Breast epithelium (tissue), 4 donors: ENCODE data around the gene CPTP. TPM values are rescaled to one million over a fixed set of nuclear protein-coding genes. Genes with fewer than 3 reads are reported as not detected.

Experiments
- DNase-seq, 2 donors: peaks; one replicate each; pipeline ENCODE4 v3.0.0-alpha.2; 2019; ENCODE audit warnings: low spot score in 2 of 2
- H3K27ac ChIP-seq, 2 donors: fragments of 200-600 bp; sonication (generic) in 1 of 2; one replicate each; pipeline ENCODE4 v1.5.1; 2016 to 2019; ENCODE audit warnings: mild to moderate bottlenecking in 1 of 2
- H3K27me3 ChIP-seq, 2 donors: fragments of 200-600 bp; sonication (generic) in 1 of 2; one replicate each; pipeline versions ENCODE4 v1.5.1 to v1.6.0; 2017 to 2019; ENCODE audit warnings: control low read depth in 1 of 2, mild to moderate bottlenecking in 1 of 2
- H3K36me3 ChIP-seq: fragments of 200-600 bp; one replicate; pipeline ENCODE4 v1.5.1; 2019
- H3K4me1 ChIP-seq, 2 donors: fragments of 200-600 bp; sonication (generic); one replicate each; pipeline ENCODE4 v1.5.1; 2016 to 2019; ENCODE audit warnings: control low read depth in 1 of 2
- H3K4me3 ChIP-seq, 3 donors: fragments of 200-600 bp; sonication (generic); 1 replicate in 2 of 3; 2 replicates in 1 of 3; pipeline ENCODE4 v1.5.1; 2016 to 2019; ENCODE audit warnings: mild to moderate bottlenecking in 3 of 3, moderate library complexity in 2 of 3
- H3K9me3 ChIP-seq, 2 donors: fragments of 200-600 bp; sonication (generic) in 1 of 2; one replicate each; pipeline ENCODE4 v1.5.1; 2016 to 2019; ENCODE audit warnings: control low read depth in 1 of 2
- POLR2A ChIP-seq: fragments of 450-650 bp; IDR thresholded peaks from one replicate; pipeline ENCODE4 v1.6.1; 2016; ENCODE audit warnings: antibody characterized with exemption, mild to moderate bottlenecking, moderate library complexity
- POLR2AphosphoS5 ChIP-seq, 3 donors: sonication (generic); formaldehyde crosslinking; IDR thresholded peaks; one replicate each; pipeline ENCODE4 v1.6.1; 2017; ENCODE audit warnings: antibody characterized with exemption in 3 of 3
- intact Hi-C: fragments of 100-400 bp; cut with DNase I; formaldehyde crosslinking; loops from one replicate; pipeline ENCODE4 v1.15.1; 2023; ENCODE audit warnings: low total_unique reads
- total RNA-seq, 3 donors: library from RNA; depleted of rRNA; stranded (reverse); fragments of >200 nt; gene quantifications; one replicate each; pipeline ENCODE4 v1.1.0, GENCODE V29; 2016
- TF ChIP-seq, protein P1 (sequence below), 3 donors: fragments of 450-650 bp; IDR thresholded peaks; one replicate each; pipeline ENCODE4 v1.5.1; 2016 to 2017; ENCODE audit warnings: antibody characterized with exemption in 3 of 3, mild to moderate bottlenecking in 3 of 3, moderate library complexity in 3 of 3

Gene CPTP
- total RNA-seq, 3 donors from 2014 or later, result 9.0 to 16.4 (median 13.4) TPM

DNA sequence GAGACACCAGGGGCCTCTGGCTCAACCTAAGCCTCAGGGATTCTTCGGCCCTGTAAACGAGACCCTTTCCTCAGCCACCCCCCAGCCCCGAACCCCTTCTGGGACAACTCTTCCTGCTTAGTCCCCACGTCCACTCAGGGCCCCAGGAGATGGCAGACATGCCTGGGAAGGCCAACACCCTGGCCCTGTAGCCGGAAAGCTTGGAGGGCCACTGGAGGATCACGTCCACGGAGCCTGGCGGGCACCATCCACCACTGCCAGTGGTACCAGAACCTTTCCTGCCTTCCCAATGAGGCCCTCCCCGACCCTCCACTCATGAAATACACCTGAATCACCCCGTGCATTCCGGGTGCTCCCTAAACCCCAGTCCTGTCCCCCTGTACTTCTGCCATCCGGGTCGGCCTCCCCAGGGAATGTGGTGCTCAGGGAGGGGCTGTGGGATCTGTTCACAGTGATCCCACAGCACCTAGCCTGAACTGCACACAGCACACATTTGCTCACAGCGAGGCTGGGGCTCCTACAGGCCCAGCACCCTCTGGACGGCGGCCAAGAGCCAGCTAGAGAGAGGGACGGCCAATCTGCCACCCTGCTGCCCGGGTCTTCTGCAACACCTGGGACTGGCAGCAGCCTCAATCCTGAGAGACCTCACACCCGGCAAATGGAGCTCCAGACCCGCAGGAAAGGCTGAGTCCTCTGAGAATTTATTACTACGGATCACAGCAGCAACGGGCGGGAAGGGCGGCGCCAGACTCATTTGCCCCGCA, 48.6 kb downstream of the CPTP start:
- peaks cover 13 to 15% of the 10 kb centered on the region in 2 donors for H3K4me1 ChIP-seq
- H3K36me3 ChIP-seq, result no peaks in the 10 kb centered on the region
- no peaks in the 10 kb centered on the region for H3K27me3 ChIP-seq
- DNase-seq, result no peak
- intact Hi-C loops, result no loop called here
- TF ChIP-seq POLR2A, result no peak
- no peak for TF ChIP-seq POLR2AphosphoS5 (IDR thresholded peaks at IDR 0.05)
- TF ChIP-seq, protein P1, sequence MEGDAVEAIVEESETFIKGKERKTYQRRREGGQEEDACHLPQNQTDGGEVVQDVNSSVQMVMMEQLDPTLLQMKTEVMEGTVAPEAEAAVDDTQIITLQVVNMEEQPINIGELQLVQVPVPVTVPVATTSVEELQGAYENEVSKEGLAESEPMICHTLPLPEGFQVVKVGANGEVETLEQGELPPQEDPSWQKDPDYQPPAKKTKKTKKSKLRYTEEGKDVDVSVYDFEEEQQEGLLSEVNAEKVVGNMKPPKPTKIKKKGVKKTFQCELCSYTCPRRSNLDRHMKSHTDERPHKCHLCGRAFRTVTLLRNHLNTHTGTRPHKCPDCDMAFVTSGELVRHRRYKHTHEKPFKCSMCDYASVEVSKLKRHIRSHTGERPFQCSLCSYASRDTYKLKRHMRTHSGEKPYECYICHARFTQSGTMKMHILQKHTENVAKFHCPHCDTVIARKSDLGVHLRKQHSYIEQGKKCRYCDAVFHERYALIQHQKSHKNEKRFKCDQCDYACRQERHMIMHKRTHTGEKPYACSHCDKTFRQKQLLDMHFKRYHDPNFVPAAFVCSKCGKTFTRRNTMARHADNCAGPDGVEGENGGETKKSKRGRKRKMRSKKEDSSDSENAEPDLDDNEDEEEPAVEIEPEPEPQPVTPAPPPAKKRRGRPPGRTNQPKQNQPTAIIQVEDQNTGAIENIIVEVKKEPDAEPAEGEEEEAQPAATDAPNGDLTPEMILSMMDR (IDR thresholded peaks at IDR 0.05), result no peak
- no peak overlapping the region for H3K27ac ChIP-seq
- H3K4me3 ChIP-seq, result no peak overlapping the region
- H3K9me3 ChIP-seq, result no peaks in the 10 kb centered on the region

DNA sequence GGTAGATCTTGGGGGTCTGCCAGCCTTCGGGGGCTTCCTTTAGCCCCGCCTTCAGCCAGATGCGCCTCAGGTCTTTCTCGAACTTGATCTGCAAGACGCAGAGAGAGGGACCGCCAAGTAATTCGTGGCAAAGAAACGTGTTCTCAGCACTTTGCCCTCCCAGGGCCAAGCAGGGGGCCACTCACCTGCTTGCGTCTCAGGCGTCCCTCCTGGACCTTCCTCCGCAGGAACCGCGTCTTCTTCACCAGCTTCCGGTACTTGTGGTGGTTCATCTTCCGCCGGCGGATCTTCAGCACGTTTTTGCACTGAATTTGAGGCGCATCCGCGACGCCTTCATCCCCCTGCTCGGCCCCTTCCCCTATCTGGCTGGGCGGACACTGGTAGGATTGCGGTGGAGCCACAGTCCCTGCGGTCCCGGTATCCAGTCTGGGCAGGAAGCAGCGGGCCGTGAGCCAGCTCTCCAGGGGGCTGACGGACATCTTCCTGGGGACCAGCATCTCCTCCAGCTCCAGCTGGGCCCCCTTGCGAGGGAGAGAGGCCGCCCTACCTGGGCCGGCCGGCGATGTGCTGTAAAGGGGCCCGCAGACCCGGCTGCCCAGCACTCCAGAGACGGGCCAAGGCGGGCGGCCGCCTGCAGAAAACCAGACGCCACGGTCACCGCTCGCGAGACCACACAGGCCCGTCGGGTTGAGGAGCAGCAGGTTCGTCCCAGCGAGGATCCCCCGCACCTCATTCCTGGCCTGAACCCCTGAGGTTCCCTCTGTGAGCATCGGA, 49.4 kb downstream of the CPTP start:
- TF ChIP-seq, protein P1 (IDR thresholded peaks at IDR 0.05), result no peak
- TF ChIP-seq POLR2A, result no peak
- TF ChIP-seq POLR2AphosphoS5 (IDR thresholded peaks at IDR 0.05), result no peak
- Histone ChIP-seq H3K36me3 (no peaks in the 10 kb centered on the region), H3K27ac (peak overlapping the region; percentile 95 to 98), H3K4me3 (peak overlapping the region; percentile 98 to 99 (median 99)), H3K27me3 (no peaks in the 10 kb centered on the region), H3K4me1 (peaks cover 13 to 15% of the 10 kb centered on the region in 2 donors), H3K9me3 (no peaks in the 10 kb centered on the region)
- no peak for DNase-seq
- intact Hi-C loops, result no loop called here

DNA sequence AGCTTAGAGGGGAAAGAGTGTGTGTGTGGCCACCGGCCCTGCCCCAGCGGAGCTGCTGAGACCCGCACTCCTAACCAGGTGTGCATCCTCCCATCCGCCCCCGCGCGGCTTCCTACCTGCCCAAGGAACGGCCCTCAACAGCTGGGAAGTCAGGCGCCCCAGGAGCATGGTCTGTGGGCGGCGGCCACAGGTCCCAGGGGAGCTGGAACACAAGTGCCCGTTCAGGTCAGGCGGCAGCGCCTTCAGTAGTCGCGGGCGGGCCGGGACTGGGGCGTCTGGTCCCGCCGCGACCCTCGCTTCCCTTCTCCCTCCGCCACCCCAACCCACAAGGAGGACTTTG, 50.0 kb downstream of the CPTP start:
- peak overlapping the region; percentile 95 to 98 for H3K27ac ChIP-seq
- no peak for DNase-seq
- H3K27me3 ChIP-seq, result no peaks in the 10 kb centered on the region
- peak overlapping the region; percentile 98 to 99 (median 99) for H3K4me3 ChIP-seq
- intact Hi-C loops, result no loop called here
- H3K4me1 ChIP-seq, result peaks cover 13 to 15% of the 10 kb centered on the region in 2 donors
- H3K36me3 ChIP-seq, result no peaks in the 10 kb centered on the region
- H3K9me3 ChIP-seq, result no peaks in the 10 kb centered on the region
- TF ChIP-seq, protein P1 (IDR thresholded peaks at IDR 0.05), result no peak
- no peak for TF ChIP-seq POLR2AphosphoS5 (IDR thresholded peaks at IDR 0.05)
- TF ChIP-seq POLR2A, result no peak

DNA sequence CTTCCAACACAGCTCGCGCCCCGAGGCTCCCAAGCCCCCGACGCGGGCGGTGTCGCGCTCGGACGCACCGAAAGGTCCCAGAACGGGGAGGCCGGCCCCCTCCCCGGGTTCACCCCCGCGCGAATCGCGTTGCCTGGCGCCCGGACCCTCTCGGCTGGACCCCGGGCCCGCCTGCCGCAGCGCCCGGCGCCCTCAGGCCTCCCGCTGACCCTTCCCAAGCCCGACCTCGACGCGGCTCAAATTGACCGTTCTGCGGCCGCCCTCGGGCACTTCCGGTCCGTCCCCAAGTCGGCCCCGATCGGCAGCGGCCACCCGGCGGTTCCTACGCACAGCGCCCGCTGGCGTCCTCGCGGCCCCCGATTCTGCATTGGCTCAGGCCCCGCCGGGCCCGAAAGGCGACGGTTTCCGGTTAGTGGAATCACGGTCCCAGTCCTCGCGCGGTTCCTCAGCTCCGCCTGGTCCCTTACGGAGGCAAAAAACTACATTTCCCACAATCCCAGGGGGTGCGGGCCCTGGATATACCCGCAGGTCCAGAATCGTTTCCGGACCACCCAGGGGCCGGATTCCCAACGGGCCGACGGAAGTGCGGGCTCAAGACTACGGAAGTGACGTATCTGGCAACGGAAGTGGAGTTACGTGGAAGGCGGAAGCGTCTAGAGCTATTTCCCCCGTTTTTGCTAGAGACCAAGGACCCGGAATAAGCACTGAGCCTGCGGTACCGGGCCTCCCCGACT, 50.5 kb downstream of the CPTP start, which contains the start of gene AURKAIP1:
TSS of gene AURKAIP1 (minus strand) at position 279 of the 734 bp plus-strand sequence. CDS start 451 bp downstream, outside the sequence.
- Histone ChIP-seq H3K27ac (peak within 1 kb of the TSS; percentile 95 to 98), H3K4me1 (peaks cover 13 to 15% of the 10 kb centered on the region in 2 donors), H3K27me3 (no peaks in the 10 kb centered on the region), H3K9me3 (no peaks in the 10 kb centered on the region), H3K4me3 (peak within 1 kb of the TSS; percentile 98 to 99 (median 99)), H3K36me3 (no peaks in the 10 kb centered on the region)
- intact Hi-C loops, result no loop called here
- TF ChIP-seq POLR2A (peak; percentile 36), POLR2AphosphoS5 (IDR thresholded peaks at IDR 0.05) (peak; percentile 94 to 98 (median 97))
- TF ChIP-seq, protein P1 (IDR thresholded peaks at IDR 0.05), result peak in 1 of 3 donors; percentile 32
- peak; percentile 98 to 99 for DNase-seq
